WTC11 (cell line): ENCODE results near the gene CLEC9A. TPM values are rescaled to one million over a fixed set of nuclear protein-coding genes. Genes with fewer than 3 reads are reported as not detected.

ENCODE experiments used
- ATAC-seq: fragments of 200-7000 bp; cut with Tn5 transposase; 2 replicates; pipeline ENCODE4 v1.10.0; 2021; ENCODE audit warnings: mild to moderate bottlenecking, moderate library complexity
- CTCF ChIA-PET: fragments of 300-600 bp; sonication (Branson Sonifier 250); formaldehyde crosslinking; loops from one replicate; lab custom pipeline; 2021; ENCODE audit warnings: antibody characterized with exemption; lab: Charles Lee
- POLR2A ChIA-PET: fragments of 350-600 bp; sonication (Branson Sonifier 250); formaldehyde crosslinking; loops from one replicate; lab custom pipeline; 2021; ENCODE audit warnings: antibody characterized with exemption; lab: Charles Lee
- DNase-seq: peaks from one replicate; pipeline ENCODE4 v3.0.0; 2021; ENCODE audit warnings: low spot score
- H3K27ac Mint-ChIP-seq: 2 replicates; pipeline ENCODE4 v1.8.0; 2021; ENCODE audit warnings: mixed read lengths
- H3K27me3 Mint-ChIP-seq: 2 replicates; pipeline ENCODE4 v1.8.0; 2021; ENCODE audit warnings: low read depth, mild to moderate bottlenecking, moderate library complexity, mixed read lengths
- H3K36me3 Mint-ChIP-seq: 2 replicates; pipeline ENCODE4 v1.8.0; 2021; ENCODE audit warnings: mixed read lengths
- H3K4me1 Mint-ChIP-seq: 2 replicates; pipeline ENCODE4 v1.8.0; 2022; ENCODE audit warnings: mixed read lengths
- H3K4me3 Mint-ChIP-seq: 2 replicates; pipeline ENCODE4 v1.8.0; 2021; ENCODE audit warnings: mild to moderate bottlenecking, moderate library complexity, mixed read lengths
- H3K9me3 Mint-ChIP-seq: 2 replicates; pipeline ENCODE4 v1.8.0; 2021; ENCODE audit warnings: mixed read lengths
- AFF4 ChIP-seq: sonication (generic); formaldehyde crosslinking; IDR thresholded peaks from 2 replicates; pipeline ENCODE4 v1.8.1; 2023; ENCODE audit warnings: mild to moderate bottlenecking, missing genetic modification reagents, borderline replicate concordance
- AR ChIP-seq: fragments of 250-450 bp; sonication (Bioruptor Pico); IDR thresholded peaks from 2 replicates; pipeline ENCODE4 v1.9.0; 2021; ENCODE audit warnings: mild to moderate bottlenecking
- CBFB ChIP-seq: sonication (generic); formaldehyde crosslinking; IDR thresholded peaks from 2 replicates; pipeline ENCODE4 v1.8.1; 2022; ENCODE audit warnings: mild to moderate bottlenecking, low read depth, missing genetic modification reagents
- CDX4 ChIP-seq: fragments of 250-450 bp; sonication (Bioruptor Pico); IDR thresholded peaks from 2 replicates; pipeline ENCODE4 v1.9.0; 2021; ENCODE audit warnings: moderate library complexity, mild to moderate bottlenecking, inconsistent platforms, borderline replicate concordance
- ETV6 ChIP-seq: sonication (generic); formaldehyde crosslinking; IDR thresholded peaks from 2 replicates; pipeline ENCODE4 v1.8.1; 2022; ENCODE audit warnings: mild to moderate bottlenecking, missing genetic modification reagents
- FOXP4 ChIP-seq: sonication (generic); formaldehyde crosslinking; IDR thresholded peaks from 2 replicates; pipeline ENCODE4 v1.8.0; 2022; ENCODE audit warnings: mild to moderate bottlenecking, missing genetic modification reagents
- IRF2 ChIP-seq: sonication (generic); formaldehyde crosslinking; IDR thresholded peaks from 2 replicates; pipeline ENCODE4 v1.8.0; 2022; ENCODE audit warnings: low read depth, missing genetic modification reagents, borderline replicate concordance
- MXD4 ChIP-seq: fragments of 250-450 bp; sonication (Bioruptor Pico); IDR thresholded peaks from 2 replicates; pipeline ENCODE4 v1.8.0; 2021; ENCODE audit warnings: mild to moderate bottlenecking, moderate library complexity, borderline replicate concordance
- PRRX2 ChIP-seq: fragments of 250-450 bp; sonication (Bioruptor Pico); IDR thresholded peaks from 2 replicates; pipeline ENCODE4 v1.8.0; 2021; ENCODE audit warnings: mild to moderate bottlenecking
- SP1 ChIP-seq: sonication (generic); formaldehyde crosslinking; conservative IDR thresholded peaks from 2 replicates; pipeline ENCODE4 v1.8.1; 2022; ENCODE audit warnings: missing genetic modification reagents
- STAT6 ChIP-seq: sonication (generic); formaldehyde crosslinking; conservative IDR thresholded peaks from 2 replicates; pipeline ENCODE4 v1.8.1; 2023; ENCODE audit warnings: mild to moderate bottlenecking, low read depth, missing genetic modification reagents, moderate library complexity
- TCF7 ChIP-seq: sonication (generic); formaldehyde crosslinking; IDR thresholded peaks from 2 replicates; pipeline ENCODE4 v1.8.0; 2022; ENCODE audit warnings: mild to moderate bottlenecking, low read depth, missing genetic modification reagents, moderate library complexity
- ZNF423 ChIP-seq: fragments of 250-450 bp; sonication (Bioruptor Pico); IDR thresholded peaks from 2 replicates; pipeline ENCODE4 v2.1.2; 2022; ENCODE audit warnings: mild to moderate bottlenecking, moderate library complexity
- total RNA-seq: library from RNA; stranded (reverse); gene quantifications from 3 replicates; pipeline ENCODE4 v1.2.3, GENCODE V29; 2021

The CLEC9A gene
- total RNA-seq, 1 experiment from 2014 or later: not detected

GRCh38 chr12:10033783-10034545, 3.5 kb downstream of the CLEC9A start (continued):
- no peak for TF ChIP-seq AFF4 (CRISPR knock-in tag)
- TF ChIP-seq ETV6 (CRISPR knock-in tag): no peak
- TF ChIP-seq FOXP4 (CRISPR knock-in tag): no peak
- no peak for TF ChIP-seq SP1
- no peak for TF ChIP-seq PRRX2 (CRISPR knock-in tag)
- TF ChIP-seq TCF7: no peak

GRCh38 chr12:10042167-10042566, 11.7 kb downstream of the CLEC9A start:
- DNase-seq: no peak
- ChIA-PET CTCF (interaction anchor here (0.8 kb wide), 1 partner anchor 111 kb away, joined by 3 read pairs; no protein-coding TSS in a partner anchor), POLR2A (interaction anchor here (0.6 kb wide), 1 partner anchor 79 kb away, joined by 3 read pairs; no protein-coding TSS in a partner anchor)
- H3K36me3 Mint-ChIP-seq: no peaks in the 10 kb centered on the region
- peaks cover 5% of the 10 kb centered on the region; the same call in 1 of the 2 replicates for H3K9me3 Mint-ChIP-seq
- TF ChIP-seq SP1: no peak
- TF ChIP-seq CBFB (CRISPR knock-in tag): no peak
- TF ChIP-seq STAT6 (CRISPR knock-in tag): no peak
- no peak for TF ChIP-seq IRF2 (CRISPR knock-in tag)
- TF ChIP-seq MXD4 (CRISPR knock-in tag): no peak
- no peak for TF ChIP-seq ZNF423 (CRISPR knock-in tag)
- TF ChIP-seq FOXP4 (CRISPR knock-in tag): no peak
- no peak overlapping the region for H3K27ac Mint-ChIP-seq
- H3K27me3 Mint-ChIP-seq: peaks cover 4% of the 10 kb centered on the region
- no peak for ATAC-seq
- H3K4me3 Mint-ChIP-seq: no peak overlapping the region
- H3K4me1 Mint-ChIP-seq: no peaks in the 10 kb centered on the region

GRCh38 chr12:10048526-10048925, 18.0 kb downstream of the CLEC9A start:
- DNase-seq (no peak), ATAC-seq (no peak)
- no peaks in the 10 kb centered on the region for H3K4me1 Mint-ChIP-seq
- H3K9me3 Mint-ChIP-seq: peaks cover 11% of the 10 kb centered on the region
- H3K36me3 Mint-ChIP-seq: peaks cover 3% of the 10 kb centered on the region; the same call in 1 of the 2 replicates
- CTCF ChIA-PET: no interaction called here
- peaks cover 45% of the 10 kb centered on the region for H3K27me3 Mint-ChIP-seq
- POLR2A ChIA-PET: no interaction called here
- H3K4me3 Mint-ChIP-seq: no peak overlapping the region
- H3K27ac Mint-ChIP-seq: no peak overlapping the region
- TF ChIP-seq AR (no peak), CDX4 (no peak)
